Measurements from ENCODE around the gene LPIN1.

GRCh38 chr2:11764359-11764758 is 17.9 kb downstream of the LPIN1 start:
- TF ChIP-seq CTCF (IDR thresholded peaks at IDR 0.05) = no peak
- TF ChIP-seq, protein P1, sequence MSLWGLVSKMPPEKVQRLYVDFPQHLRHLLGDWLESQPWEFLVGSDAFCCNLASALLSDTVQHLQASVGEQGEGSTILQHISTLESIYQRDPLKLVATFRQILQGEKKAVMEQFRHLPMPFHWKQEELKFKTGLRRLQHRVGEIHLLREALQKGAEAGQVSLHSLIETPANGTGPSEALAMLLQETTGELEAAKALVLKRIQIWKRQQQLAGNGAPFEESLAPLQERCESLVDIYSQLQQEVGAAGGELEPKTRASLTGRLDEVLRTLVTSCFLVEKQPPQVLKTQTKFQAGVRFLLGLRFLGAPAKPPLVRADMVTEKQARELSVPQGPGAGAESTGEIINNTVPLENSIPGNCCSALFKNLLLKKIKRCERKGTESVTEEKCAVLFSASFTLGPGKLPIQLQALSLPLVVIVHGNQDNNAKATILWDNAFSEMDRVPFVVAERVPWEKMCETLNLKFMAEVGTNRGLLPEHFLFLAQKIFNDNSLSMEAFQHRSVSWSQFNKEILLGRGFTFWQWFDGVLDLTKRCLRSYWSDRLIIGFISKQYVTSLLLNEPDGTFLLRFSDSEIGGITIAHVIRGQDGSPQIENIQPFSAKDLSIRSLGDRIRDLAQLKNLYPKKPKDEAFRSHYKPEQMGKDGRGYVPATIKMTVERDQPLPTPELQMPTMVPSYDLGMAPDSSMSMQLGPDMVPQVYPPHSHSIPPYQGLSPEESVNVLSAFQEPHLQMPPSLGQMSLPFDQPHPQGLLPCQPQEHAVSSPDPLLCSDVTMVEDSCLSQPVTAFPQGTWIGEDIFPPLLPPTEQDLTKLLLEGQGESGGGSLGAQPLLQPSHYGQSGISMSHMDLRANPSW (CRISPR knock-in tag; conservative IDR thresholded peaks at IDR 0.05; ENCODE audit: low read depth) = no peak
- no peak for TF ChIP-seq ZNF263 (CRISPR knock-in tag; IDR thresholded peaks at IDR 0.05; ENCODE audit: low read depth)
- TF ChIP-seq, protein P2, sequence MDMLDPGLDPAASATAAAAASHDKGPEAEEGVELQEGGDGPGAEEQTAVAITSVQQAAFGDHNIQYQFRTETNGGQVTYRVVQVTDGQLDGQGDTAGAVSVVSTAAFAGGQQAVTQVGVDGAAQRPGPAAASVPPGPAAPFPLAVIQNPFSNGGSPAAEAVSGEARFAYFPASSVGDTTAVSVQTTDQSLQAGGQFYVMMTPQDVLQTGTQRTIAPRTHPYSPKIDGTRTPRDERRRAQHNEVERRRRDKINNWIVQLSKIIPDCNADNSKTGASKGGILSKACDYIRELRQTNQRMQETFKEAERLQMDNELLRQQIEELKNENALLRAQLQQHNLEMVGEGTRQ (CRISPR knock-in tag; IDR thresholded peaks at IDR 0.05) = no peak
- no peak for TF ChIP-seq CREB1 (CRISPR knock-in tag; IDR thresholded peaks at IDR 0.05)
- no peak for TF ChIP-seq NFE2L1 (CRISPR knock-in tag; IDR thresholded peaks at IDR 0.05)
- TF ChIP-seq SP1 (CRISPR knock-in tag; conservative IDR thresholded peaks at IDR 0.05) = no peak
- TF ChIP-seq, protein P3, sequence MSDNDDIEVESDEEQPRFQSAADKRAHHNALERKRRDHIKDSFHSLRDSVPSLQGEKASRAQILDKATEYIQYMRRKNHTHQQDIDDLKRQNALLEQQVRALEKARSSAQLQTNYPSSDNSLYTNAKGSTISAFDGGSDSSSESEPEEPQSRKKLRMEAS (CRISPR knock-in tag; IDR thresholded peaks at IDR 0.05) = no peak
- no peak for TF ChIP-seq SMAD3 (CRISPR knock-in tag; IDR thresholded peaks at IDR 0.05; ENCODE audit: borderline replicate concordance)
- TF ChIP-seq KAT7 (CRISPR knock-in tag; IDR thresholded peaks at IDR 0.05; ENCODE audit: borderline replicate concordance) = no peak
- TF ChIP-seq NR2C2 (CRISPR knock-in tag; IDR thresholded peaks at IDR 0.05) = no peak
